Karpas-422 (cell line): ENCODE data around the gene CORO7. TPM values are rescaled to one million over a fixed set of nuclear protein-coding genes. Genes with fewer than 3 reads are reported as not detected.
"Not testable (repeated sequence)": the region's sequence is repeated elsewhere in the genome, so short reads cannot be mapped to it uniquely, and the experiment has no call there.

ENCODE experiments used
- DNase-seq: peaks from one replicate; pipeline ENCODE4 v3.0.0-alpha.2; 2015
- H2AFZ ChIP-seq: fragments of 200-600 bp; sonication (generic); 2 replicates; pipeline ENCODE4 v1.6.1; 2014; ENCODE audit warnings: antibody characterized with exemption, low read length, mixed read lengths
- H3K27ac ChIP-seq: fragments of 200-600 bp; sonication (generic); 2 replicates; pipeline ENCODE4 v1.5.1; 2014; ENCODE audit warnings: mild to moderate bottlenecking, low read length, moderate library complexity
- H3K27me3 ChIP-seq: fragments of 200-600 bp; sonication (generic); 2 replicates; pipeline ENCODE4 v1.6.1; 2014; ENCODE audit warnings: low read length, mixed read lengths
- H3K36me3 ChIP-seq: fragments of 200-600 bp; sonication (generic); 2 replicates; pipeline ENCODE4 v1.6.1; 2014; ENCODE audit warnings: low read length, mixed read lengths; ENCODE audit not compliant: insufficient read depth
- H3K4me1 ChIP-seq: fragments of 200-600 bp; sonication (generic); 2 replicates; pipeline ENCODE4 v1.6.1; 2014; ENCODE audit warnings: mild to moderate bottlenecking, low read length, mixed read lengths
- H3K4me2 ChIP-seq: fragments of 200-600 bp; sonication (generic); 2 replicates; pipeline ENCODE4 v1.6.1; 2014; ENCODE audit warnings: low read length, low read depth, mild to moderate bottlenecking; ENCODE audit not compliant: poor library complexity, severe bottlenecking
- H3K4me3 ChIP-seq: fragments of 200-600 bp; sonication (generic); 2 replicates; pipeline ENCODE4 v1.5.1; 2014; ENCODE audit warnings: mild to moderate bottlenecking, antibody characterized with exemption, low read length, mixed read lengths
- H3K79me2 ChIP-seq: fragments of 200-600 bp; sonication (generic); 2 replicates; pipeline ENCODE4 v1.6.1; 2014; ENCODE audit warnings: mild to moderate bottlenecking, low read length, mixed read lengths
- H3K9ac ChIP-seq: fragments of 200-600 bp; sonication (generic); 2 replicates; pipeline ENCODE4 v1.6.0; 2014; ENCODE audit warnings: low read length
- H3K9me2 ChIP-seq: fragments of 200-600 bp; sonication (generic), shearing (Covaris generic); replicated peaks from 2 replicates; pipeline ENCODE4 v1.6.0; 2014; ENCODE audit warnings: mild to moderate bottlenecking, low read length, moderate library complexity; ENCODE audit not compliant: insufficient read depth
- H3K9me3 ChIP-seq: fragments of 300-700, 200-600 bp; sonication (generic); 2 replicates; pipeline ENCODE4 v1.6.1; 2014; ENCODE audit warnings: low read length, mixed read lengths
- H4K20me1 ChIP-seq: fragments of 200-600 bp; sonication (generic); 2 replicates; pipeline ENCODE4 v1.6.1; 2014; ENCODE audit warnings: mild to moderate bottlenecking, antibody characterized with exemption, low read length, low read depth; ENCODE audit not compliant: insufficient read depth
- total RNA-seq: library from RNA; depleted of rRNA; stranded (reverse); fragments of >200 nt; shearing (Covaris generic); gene quantifications from 2 replicates; pipeline ENCODE4 v1.2.3, GENCODE V29; 2014; ENCODE audit warnings: low replicate concordance

CORO7 gene
- total RNA-seq, 1 experiment from 2014 or later = 46.2 TPM

DNA sequence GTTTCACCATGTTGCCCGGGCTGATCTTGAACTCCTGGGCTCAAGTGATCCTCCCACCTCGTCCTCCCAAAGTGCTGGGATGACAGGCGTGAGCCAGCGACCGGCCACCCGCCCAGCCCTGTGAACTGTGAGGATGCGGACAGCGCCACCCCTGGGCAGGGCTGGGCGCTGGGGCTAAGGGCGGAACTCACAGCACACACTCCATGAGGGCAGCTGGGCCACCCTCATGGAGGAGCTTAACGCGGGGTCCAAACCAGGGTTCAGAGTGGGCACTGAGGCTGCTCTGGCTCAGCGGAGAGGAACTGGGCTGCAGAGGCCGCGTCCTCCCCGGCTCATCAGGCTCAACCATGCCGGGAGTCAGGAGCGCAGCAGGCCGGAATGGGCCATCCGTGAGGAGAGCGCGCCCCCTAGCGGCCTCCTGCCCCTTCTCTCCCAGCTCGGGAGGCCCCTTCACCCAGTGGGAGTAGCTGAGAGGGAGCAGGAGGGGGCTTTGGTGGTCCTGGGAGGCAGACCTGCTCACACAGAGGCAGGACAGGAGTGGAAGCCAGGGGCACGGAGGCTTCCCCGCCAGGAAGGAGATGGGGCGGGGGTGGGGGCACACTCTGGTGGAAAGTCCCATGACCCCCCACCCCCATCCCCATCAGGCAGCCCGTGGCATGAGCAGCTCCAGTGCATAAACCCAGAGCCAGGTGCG, 13.8 kb downstream of the CORO7 start:
- H3K79me2 ChIP-seq = 0 out of 2 replicates have a peak, but pooled peaks cover 8% of the 10 kb centered on the region
- peak overlapping the region; percentile 35; the same call in 1 of the 2 replicates for H3K4me3 ChIP-seq
- no peaks in the 10 kb centered on the region for H3K9me2 ChIP-seq
- no peaks in the 10 kb centered on the region for H4K20me1 ChIP-seq
- peaks cover 9% of the 10 kb centered on the region; the same call in 1 of the 2 replicates for H3K36me3 ChIP-seq
- no peak overlapping the region for H2AFZ ChIP-seq
- peak; percentile 91 for DNase-seq
- H3K4me2 ChIP-seq = peak overlapping the region; percentile 61
- H3K27ac ChIP-seq = 0 out of 2 replicates have a peak overlapping the region, but pooled peaks have one; percentile 22
- H3K27me3 ChIP-seq = no peaks in the 10 kb centered on the region
- H3K9me3 ChIP-seq = no peaks in the 10 kb centered on the region
- H3K4me1 ChIP-seq = peaks cover 17% of the 10 kb centered on the region
- peak overlapping the region; percentile 58 for H3K9ac ChIP-seq

DNA sequence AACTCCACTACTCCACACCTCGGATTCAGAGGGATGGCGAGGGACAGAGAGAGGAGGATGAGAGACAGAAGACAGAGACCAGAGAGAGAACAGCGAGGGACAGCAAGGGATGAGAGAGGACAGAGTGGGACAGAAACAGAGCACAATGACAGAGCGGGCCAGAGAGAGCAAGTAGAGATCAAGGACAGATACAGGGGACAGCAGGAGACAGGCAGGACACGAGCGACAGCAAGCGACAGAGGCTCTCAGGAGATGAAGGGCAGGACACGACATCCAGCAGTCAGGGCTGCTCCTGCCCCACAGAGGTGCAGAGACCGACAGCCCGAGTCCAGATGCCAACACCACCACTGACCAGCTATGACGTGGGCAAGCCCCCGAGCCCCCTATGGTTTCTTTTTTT, 14.9 kb downstream of the CORO7 start:
- H3K79me2 ChIP-seq = 0 out of 2 replicates have a peak, but pooled peaks cover 8% of the 10 kb centered on the region
- H2AFZ ChIP-seq = no peak overlapping the region
- no peak overlapping the region for H3K9ac ChIP-seq
- H4K20me1 ChIP-seq = no peaks in the 10 kb centered on the region
- no peak overlapping the region for H3K4me3 ChIP-seq
- H3K4me2 ChIP-seq = no peak overlapping the region
- no peak overlapping the region for H3K27ac ChIP-seq
- peaks cover 9% of the 10 kb centered on the region; the same call in 1 of the 2 replicates for H3K36me3 ChIP-seq
- H3K9me3 ChIP-seq = no peaks in the 10 kb centered on the region
- DNase-seq = no peak
- peaks cover 17% of the 10 kb centered on the region for H3K4me1 ChIP-seq
- H3K27me3 ChIP-seq = no peaks in the 10 kb centered on the region
- no peaks in the 10 kb centered on the region for H3K9me2 ChIP-seq

DNA sequence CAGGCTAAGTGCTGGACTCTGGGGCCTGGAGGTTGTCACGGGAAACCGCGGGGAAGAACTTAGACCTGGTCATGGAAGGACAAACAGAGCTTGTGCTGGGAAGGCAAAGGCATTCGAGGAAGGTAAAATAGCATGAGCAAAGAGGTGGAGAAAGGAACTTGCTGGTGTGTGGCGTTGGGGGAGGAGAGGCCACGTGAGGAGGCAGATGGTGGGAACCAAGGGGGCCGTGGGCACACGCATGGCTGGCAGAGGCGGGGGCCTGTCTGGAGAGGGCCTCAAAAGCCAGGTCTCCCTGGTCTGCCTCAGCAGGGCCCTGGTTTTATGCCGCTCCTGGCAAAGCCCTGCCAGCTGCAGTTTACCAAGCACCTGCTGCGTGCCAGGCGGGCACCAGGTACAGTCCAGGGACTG, 15.3 kb downstream of the CORO7 start:
- H3K4me3 ChIP-seq = no peak overlapping the region
- H3K27ac ChIP-seq = no peak overlapping the region
- H3K4me2 ChIP-seq = no peak overlapping the region
- peaks cover 17% of the 10 kb centered on the region for H3K4me1 ChIP-seq
- H3K36me3 ChIP-seq = peaks cover 9% of the 10 kb centered on the region; the same call in 1 of the 2 replicates
- 0 out of 2 replicates have a peak, but pooled peaks cover 8% of the 10 kb centered on the region for H3K79me2 ChIP-seq
- H4K20me1 ChIP-seq = no peaks in the 10 kb centered on the region
- no peaks in the 10 kb centered on the region for H3K9me2 ChIP-seq
- H3K9me3 ChIP-seq = no peaks in the 10 kb centered on the region
- H3K9ac ChIP-seq = no peak overlapping the region
- no peak overlapping the region for H2AFZ ChIP-seq
- DNase-seq = no peak
- H3K27me3 ChIP-seq = no peaks in the 10 kb centered on the region

DNA sequence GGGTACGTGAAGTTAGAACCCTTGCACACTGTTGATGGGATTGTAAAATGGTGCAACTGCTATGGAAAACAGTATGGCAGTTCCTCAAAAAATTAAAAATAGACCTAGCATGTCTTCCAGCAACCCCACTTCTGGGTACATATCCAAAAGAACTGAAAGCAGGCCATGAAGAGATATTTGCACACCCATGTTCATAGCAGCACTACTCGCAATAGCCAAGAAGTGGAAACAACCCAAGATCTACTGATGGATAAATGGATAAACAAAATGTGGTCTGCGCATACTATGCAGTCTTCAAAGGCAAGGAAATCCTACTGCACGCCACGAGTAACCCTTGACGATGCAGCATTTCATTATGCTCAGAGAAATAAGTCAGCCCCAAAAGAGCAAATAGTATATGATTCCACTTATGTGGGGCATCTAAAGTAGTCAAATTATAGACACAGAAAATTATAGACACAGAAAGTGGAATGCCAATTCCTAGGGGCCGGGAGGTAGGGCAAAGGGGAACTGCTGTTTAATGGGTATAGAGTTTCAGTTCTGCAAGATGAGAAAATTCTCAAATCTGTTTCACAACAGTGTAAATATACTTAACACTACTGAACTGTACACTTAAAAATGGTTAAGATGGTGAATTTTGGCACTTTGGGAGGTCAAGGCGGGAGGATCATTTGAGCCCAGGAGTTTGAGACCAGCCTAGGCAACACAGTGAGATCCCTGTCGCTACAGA, 17.2 kb downstream of the CORO7 start:
- H3K4me2 ChIP-seq = no peak overlapping the region
- H3K4me1 ChIP-seq = peaks cover 14% of the 10 kb centered on the region
- H4K20me1 ChIP-seq = no peaks in the 10 kb centered on the region
- no peak overlapping the region for H3K4me3 ChIP-seq
- H3K27me3 ChIP-seq = no peaks in the 10 kb centered on the region
- no peak overlapping the region for H3K9ac ChIP-seq
- DNase-seq = peak; percentile 41
- H3K9me3 ChIP-seq = no peaks in the 10 kb centered on the region
- no peaks in the 10 kb centered on the region for H3K9me2 ChIP-seq
- H3K27ac ChIP-seq = no peak overlapping the region
- 0 out of 2 replicates have a peak, but pooled peaks cover 8% of the 10 kb centered on the region for H3K79me2 ChIP-seq
- H3K36me3 ChIP-seq = peaks cover 9% of the 10 kb centered on the region; the same call in 1 of the 2 replicates
- no peak overlapping the region for H2AFZ ChIP-seq

DNA sequence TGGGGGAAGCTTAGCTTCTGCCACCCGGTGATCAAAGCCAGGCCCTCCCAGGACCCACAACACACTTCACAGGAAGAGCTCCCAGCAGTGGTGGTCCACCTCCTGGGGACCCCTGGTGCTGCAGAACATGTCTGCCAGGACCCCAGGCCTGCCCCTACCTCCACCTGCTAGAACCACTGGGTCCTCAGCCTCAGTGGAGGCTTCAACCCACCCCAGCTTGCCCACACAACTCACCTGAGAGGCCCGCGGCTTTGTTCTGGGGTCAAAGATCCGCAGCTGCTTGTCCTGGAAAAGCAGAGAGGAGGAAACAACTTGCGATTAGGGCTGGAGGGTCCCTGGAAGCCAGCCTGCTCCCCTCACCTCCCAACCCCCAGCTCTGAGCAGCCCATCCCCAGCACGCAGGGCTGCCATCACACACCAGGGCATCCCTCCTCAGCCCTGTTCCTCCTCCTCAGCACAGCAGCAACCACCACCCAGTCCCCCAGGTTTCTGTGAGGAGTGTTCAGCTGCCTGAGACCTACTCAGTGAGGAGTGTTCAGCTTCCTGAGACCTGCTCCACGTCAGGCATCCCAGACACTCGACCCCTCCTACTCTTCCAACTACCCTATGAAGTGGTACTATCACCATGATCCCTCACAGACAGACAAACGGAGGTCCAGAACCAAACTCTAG, 21.2 kb downstream of the CORO7 start:
- H4K20me1 ChIP-seq = no peaks in the 10 kb centered on the region
- no peaks in the 10 kb centered on the region for H3K4me1 ChIP-seq
- H3K4me3 ChIP-seq = no peak overlapping the region
- DNase-seq = peak; percentile 37
- no peaks in the 10 kb centered on the region for H3K27me3 ChIP-seq
- H3K27ac ChIP-seq = no peak overlapping the region
- H3K4me2 ChIP-seq = no peak overlapping the region
- H3K36me3 ChIP-seq = peaks cover 9% of the 10 kb centered on the region; the same call in 1 of the 2 replicates
- H3K9me2 ChIP-seq = no peaks in the 10 kb centered on the region
- no peak overlapping the region for H2AFZ ChIP-seq
- H3K9ac ChIP-seq = no peak overlapping the region
- 0 out of 2 replicates have a peak, but pooled peaks cover 2% of the 10 kb centered on the region for H3K79me2 ChIP-seq
- no peaks in the 10 kb centered on the region for H3K9me3 ChIP-seq

DNA sequence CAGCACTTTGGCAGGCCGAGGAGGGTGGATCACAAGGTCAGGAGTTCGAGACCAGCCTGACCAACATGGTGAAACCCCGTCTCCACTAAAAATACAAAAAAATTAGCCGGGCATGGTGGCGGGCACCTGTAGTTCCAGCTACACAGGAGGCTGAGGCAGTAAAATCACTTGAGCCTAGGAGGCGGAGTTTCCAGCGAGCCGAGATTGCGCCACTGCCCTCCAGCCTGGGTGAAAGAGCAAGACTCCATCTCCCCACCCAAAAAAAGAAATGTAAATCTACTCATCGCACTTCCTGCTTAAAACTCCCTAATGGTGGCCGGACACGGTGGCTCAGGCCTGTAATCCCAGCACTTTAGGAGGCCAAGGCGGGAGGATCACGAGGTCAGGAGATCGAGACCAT, 22.5 kb downstream of the CORO7 start:
- not testable (repeated sequence) for DNase-seq, H3K79me2 ChIP-seq, H3K4me2 ChIP-seq, H3K27me3 ChIP-seq, H3K9me3 ChIP-seq, H3K4me1 ChIP-seq, H3K4me3 ChIP-seq, H3K36me3 ChIP-seq, H4K20me1 ChIP-seq, H2AFZ ChIP-seq, H3K9ac ChIP-seq, H3K27ac ChIP-seq, H3K9me2 ChIP-seq

DNA sequence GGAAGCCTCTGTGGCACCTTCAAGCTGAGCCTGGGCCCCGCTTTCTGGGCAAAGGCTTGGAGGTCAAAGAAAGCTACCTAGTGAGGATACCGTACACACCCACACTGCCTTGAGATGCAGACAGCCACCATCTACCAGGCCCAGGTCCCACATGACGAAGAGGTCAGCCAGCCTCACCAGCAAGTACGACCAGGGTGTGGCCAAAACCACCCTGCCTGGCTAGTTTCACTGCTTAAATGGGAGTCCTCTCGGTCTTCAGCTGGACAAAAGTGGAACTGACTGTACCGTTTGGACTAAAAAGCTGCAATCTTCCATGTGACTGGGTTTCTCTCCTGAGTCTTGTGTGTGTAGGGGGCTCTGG, 23.2 kb downstream of the CORO7 start:
- H3K27me3 ChIP-seq = no peaks in the 10 kb centered on the region
- no peaks in the 10 kb centered on the region for H3K4me1 ChIP-seq
- no peak overlapping the region for H3K9ac ChIP-seq
- no peaks in the 10 kb centered on the region for H4K20me1 ChIP-seq
- H3K36me3 ChIP-seq = no peaks in the 10 kb centered on the region
- H3K4me2 ChIP-seq = no peak overlapping the region
- H3K9me2 ChIP-seq = no peaks in the 10 kb centered on the region
- no peak overlapping the region for H2AFZ ChIP-seq
- no peaks in the 10 kb centered on the region for H3K9me3 ChIP-seq
- no peaks in the 10 kb centered on the region for H3K79me2 ChIP-seq
- H3K4me3 ChIP-seq = no peak overlapping the region
- H3K27ac ChIP-seq = no peak overlapping the region
- DNase-seq = no peak
